ENCODE measurements around the gene KLHDC4.
"Not testable (repeated sequence)": the region's sequence is repeated elsewhere in the genome, so short reads cannot be mapped to it uniquely, and the experiment has no call there.

The KLHDC4 gene

GRCh38 chr16:87742781-87743490, 22.9 kb downstream of the KLHDC4 start:
- DNase-seq (ENCODE audit: low read depth): no peak

GRCh38 chr16:87741700-87742415, 23.9 kb downstream of the KLHDC4 start:
- DNase-seq (ENCODE audit: low read depth): no peak

GRCh38 chr16:87740909-87741424, 24.8 kb downstream of the KLHDC4 start:
- no peak for DNase-seq (ENCODE audit: low read depth)

- DNase-seq (ENCODE audit: low read depth): no peak
These were observed 25.3 kb downstream of the KLHDC4 start for GRCh38 chr16:87740441-87740840.

- DNase-seq (ENCODE audit: low read depth): no peak
These were observed 26.0 kb downstream of the KLHDC4 start for GRCh38 chr16:87739801-87740200.

- no peak for DNase-seq (ENCODE audit: low read depth)
These were observed 29.8 kb downstream of the KLHDC4 start for GRCh38 chr16:87736008-87736382.

GRCh38 chr16:87735270-87736007, 30.3 kb downstream of the KLHDC4 start:
- DNase-seq (ENCODE audit: low read depth): no peak

- DNase-seq (ENCODE audit: low read depth): no peak
These were observed 31.1 kb downstream of the KLHDC4 start for GRCh38 chr16:87734644-87735043.

GRCh38 chr16:87733190-87733589, 32.6 kb downstream of the KLHDC4 start:
- DNase-seq (ENCODE audit: low read depth): no peak

GRCh38 chr16:87731607-87732006, 34.2 kb downstream of the KLHDC4 start:
- DNase-seq (ENCODE audit: low read depth): no peak

- no peak for DNase-seq (ENCODE audit: low read depth)
These were observed 36.4 kb downstream of the KLHDC4 start for GRCh38 chr16:87729266-87729954.

GRCh38 chr16:87728026-87728425, 37.8 kb downstream of the KLHDC4 start:
- DNase-seq (ENCODE audit: low read depth): no peak

- DNase-seq (ENCODE audit: low read depth): no peak
These were observed 38.4 kb downstream of the KLHDC4 start for GRCh38 chr16:87727346-87727745.

GRCh38 chr16:87726577-87726976, 39.2 kb downstream of the KLHDC4 start:
- DNase-seq (ENCODE audit: low read depth): not testable (repeated sequence)

GRCh38 chr16:87725596-87726235, 40.1 kb downstream of the KLHDC4 start:
- no peak for DNase-seq (ENCODE audit: low read depth)

GRCh38 chr16:87724490-87725291, 41.1 kb downstream of the KLHDC4 start:
- no peak for DNase-seq (ENCODE audit: low read depth)

GRCh38 chr16:87723226-87723623, 42.6 kb downstream of the KLHDC4 start:
- DNase-seq (ENCODE audit: low read depth): no peak

- DNase-seq (ENCODE audit: low read depth): no peak
These were observed 43.1 kb downstream of the KLHDC4 start for GRCh38 chr16:87722590-87723225.

- no peak for DNase-seq (ENCODE audit: low read depth)
These were observed 43.9 kb downstream of the KLHDC4 start for GRCh38 chr16:87721622-87722585.

All from T-helper 22 cell (primary cell).